ENCODE results near the gene GABRG1.

Gene GABRG1

GRCh38 chr4:46123913-46124755, at the start of gene GABRG1:
TSS of gene GABRG1 (minus strand) at chr4:46124054. CDS start at chr4:46123913, 141 bp downstream.
- DNase-seq (ENCODE audit: low read depth) = no peak
- no peak within 1 kb of the TSS for H3K4me3 ChIP-seq (ENCODE audit: control insufficient read depth, low read depth, low read length)
- no peak for TF ChIP-seq CTCF (conservative IDR thresholded peaks at IDR 0.05; ENCODE audit: control insufficient read depth, insufficient read depth, low read depth, low read length)

GRCh38 chr4:46146993-46147392, 23.1 kb upstream of the GABRG1 start:
- DNase-seq (ENCODE audit: low read depth) = no peak
- H3K4me3 ChIP-seq (ENCODE audit: control insufficient read depth, low read depth, low read length) = no peak overlapping the region
- TF ChIP-seq CTCF (conservative IDR thresholded peaks at IDR 0.05; ENCODE audit: control insufficient read depth, insufficient read depth, low read depth, low read length) = no peak

GRCh38 chr4:46131498-46132057, 7.7 kb upstream of the GABRG1 start:
- DNase-seq (ENCODE audit: low read depth) = no peak
- no peak for TF ChIP-seq CTCF (conservative IDR thresholded peaks at IDR 0.05; ENCODE audit: control insufficient read depth, insufficient read depth, low read depth, low read length)
- no peak overlapping the region for H3K4me3 ChIP-seq (ENCODE audit: control insufficient read depth, low read depth, low read length)

GRCh38 chr4:46124773-46125413, 1.0 kb upstream of the GABRG1 start:
- no peak overlapping the region for H3K4me3 ChIP-seq (ENCODE audit: control insufficient read depth, low read depth, low read length)
- no peak for TF ChIP-seq CTCF (conservative IDR thresholded peaks at IDR 0.05; ENCODE audit: control insufficient read depth, insufficient read depth, low read depth, low read length)
- DNase-seq (ENCODE audit: low read depth) = no peak

GRCh38 chr4:46081674-46082073, 42.2 kb downstream of the GABRG1 start:
- no peak for TF ChIP-seq CTCF (conservative IDR thresholded peaks at IDR 0.05; ENCODE audit: control insufficient read depth, insufficient read depth, low read depth, low read length)
- no peak for DNase-seq (ENCODE audit: low read depth)
- H3K4me3 ChIP-seq (ENCODE audit: control insufficient read depth, low read depth, low read length) = no peak overlapping the region

- TF ChIP-seq CTCF (conservative IDR thresholded peaks at IDR 0.05; ENCODE audit: control insufficient read depth, insufficient read depth, low read depth, low read length) = no peak
- H3K4me3 ChIP-seq (ENCODE audit: control insufficient read depth, low read depth, low read length) = no peak overlapping the region
- no peak for DNase-seq (ENCODE audit: low read depth)
Observed at GRCh38 chr4:46081248-46081647, 42.6 kb downstream of the GABRG1 start.
